Upper lobe of left lung (tissue), 6 donors: ENCODE results near the gene CMSS1. TPM values are rescaled to one million over a fixed set of nuclear protein-coding genes. Genes with fewer than 3 reads are reported as not detected.

ENCODE experiments used
- ATAC-seq, 2 donors: fragments of 200-7000 bp; cut with Tn5 transposase; one replicate each; pipeline ENCODE4 v1.9.1; 2022; ENCODE audit warnings: mild to moderate bottlenecking in 2 of 2, moderate library complexity in 2 of 2; ENCODE audit not compliant: low FRiP score in 2 of 2
- DNase-seq, 2 donors: peaks; one replicate each; pipeline ENCODE4 v3.0.0-alpha.2; 2019 to 2020
- H3K27ac ChIP-seq, 4 donors: fragments of 200-600 bp; sonication (generic); one replicate each; pipeline ENCODE4 v1.5.1; 2016 to 2019
- H3K27me3 ChIP-seq, 4 donors: fragments of 200-600 bp; sonication (generic); one replicate each; pipeline ENCODE4 v1.5.1; 2017 to 2019
- H3K36me3 ChIP-seq, 4 donors: fragments of 200-600 bp; sonication (generic); one replicate each; pipeline ENCODE4 v1.5.1; 2016 to 2019
- H3K4me1 ChIP-seq, 4 donors: fragments of 200-600 bp; sonication (generic); one replicate each; pipeline ENCODE4 v1.5.1; 2018 to 2019
- H3K4me3 ChIP-seq, 4 donors: fragments of 200-600 bp; sonication (generic); one replicate each; pipeline ENCODE4 v1.5.1; 2017 to 2019; ENCODE audit warnings: mild to moderate bottlenecking in 2 of 4, moderate library complexity in 1 of 4
- H3K9me3 ChIP-seq, 4 donors: fragments of 200-600 bp; sonication (generic); one replicate each; pipeline ENCODE4 v1.5.1; 2018 to 2019
- EP300 ChIP-seq, 4 donors: sonication (generic); formaldehyde crosslinking; IDR thresholded peaks; one replicate each; pipeline ENCODE4 v1.5.1; 2017; ENCODE audit warnings: antibody characterized with exemption in 4 of 4, control low read depth in 2 of 4
- POLR2A ChIP-seq, 4 donors: fragments of 450-650 bp; IDR thresholded peaks; one replicate each; pipeline ENCODE4 v1.5.1; 2016 to 2017; ENCODE audit warnings: antibody characterized with exemption in 4 of 4, mild to moderate bottlenecking in 2 of 4
- POLR2AphosphoS5 ChIP-seq, 2 donors: sonication (generic); formaldehyde crosslinking; IDR thresholded peaks; one replicate each; pipeline ENCODE4 v1.5.1; 2017; ENCODE audit warnings: antibody characterized with exemption in 2 of 2
- WGBS, 2 donors: methylation state at CpG; one replicate each; pipeline ENCODE4 v1.1.5; 2017 to 2018; 5-methylcytosine and 5-hydroxymethylcytosine counted together
- total RNA-seq, 6 donors: library from RNA; depleted of rRNA in 4 of 6; stranded (reverse); fragments of >200 nt in 4 of 6; gene quantifications; one replicate each; pipeline versions ENCODE4 v1.1.0 to v1.2.1, GENCODE V29; 2016 to 2021
- TF ChIP-seq, protein P1 (sequence below), 6 experiments: fragments of 450-650 bp in 4 of 6; fragments of 200-600 bp in 2 of 6; sonication (generic) in 2 of 6; IDR thresholded peaks; one replicate each; pipeline ENCODE4 v1.5.1; 2016 to 2019; ENCODE audit warnings: antibody characterized with exemption in 6 of 6
- donor health status: DM: no; HTN: no; CAD: no; lungs with moderate emphysema.
- donor health status: DM: no; HTN: yes; CAD: no; lungs with severe emphysema.

The CMSS1 gene
- total RNA-seq, 6 donors from 2014 or later: 4.0 to 21.1 (median 12.0) TPM

DNA sequence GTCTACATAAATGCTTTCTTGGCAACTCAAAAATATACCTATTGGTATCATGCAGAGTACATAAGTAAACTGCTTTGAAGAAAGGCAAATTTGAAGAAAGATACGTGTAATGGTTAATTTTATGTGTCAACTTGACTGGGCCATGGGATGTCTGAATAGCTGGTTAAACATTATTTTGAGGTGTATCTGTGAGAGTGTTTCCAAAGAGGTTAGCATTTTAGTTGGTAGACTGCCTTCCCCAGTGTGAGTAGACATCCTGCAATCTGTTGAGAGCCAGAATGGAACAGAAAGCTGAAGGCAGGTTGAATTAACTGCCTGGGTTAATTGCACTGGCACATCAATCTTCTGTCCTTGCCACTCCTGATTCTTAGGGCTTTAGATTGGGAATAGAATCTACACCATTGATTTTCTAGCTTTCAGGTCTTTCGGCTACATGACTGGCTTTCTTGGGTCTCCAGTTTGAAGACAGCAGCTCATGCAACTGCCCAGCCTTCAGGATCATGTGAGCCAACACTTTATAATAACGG is 98.3 kb downstream of the CMSS1 start:
- no peak for TF ChIP-seq EP300 (IDR thresholded peaks at IDR 0.05)
- no peak for TF ChIP-seq POLR2A (IDR thresholded peaks at IDR 0.05)
- TF ChIP-seq, protein P1, sequence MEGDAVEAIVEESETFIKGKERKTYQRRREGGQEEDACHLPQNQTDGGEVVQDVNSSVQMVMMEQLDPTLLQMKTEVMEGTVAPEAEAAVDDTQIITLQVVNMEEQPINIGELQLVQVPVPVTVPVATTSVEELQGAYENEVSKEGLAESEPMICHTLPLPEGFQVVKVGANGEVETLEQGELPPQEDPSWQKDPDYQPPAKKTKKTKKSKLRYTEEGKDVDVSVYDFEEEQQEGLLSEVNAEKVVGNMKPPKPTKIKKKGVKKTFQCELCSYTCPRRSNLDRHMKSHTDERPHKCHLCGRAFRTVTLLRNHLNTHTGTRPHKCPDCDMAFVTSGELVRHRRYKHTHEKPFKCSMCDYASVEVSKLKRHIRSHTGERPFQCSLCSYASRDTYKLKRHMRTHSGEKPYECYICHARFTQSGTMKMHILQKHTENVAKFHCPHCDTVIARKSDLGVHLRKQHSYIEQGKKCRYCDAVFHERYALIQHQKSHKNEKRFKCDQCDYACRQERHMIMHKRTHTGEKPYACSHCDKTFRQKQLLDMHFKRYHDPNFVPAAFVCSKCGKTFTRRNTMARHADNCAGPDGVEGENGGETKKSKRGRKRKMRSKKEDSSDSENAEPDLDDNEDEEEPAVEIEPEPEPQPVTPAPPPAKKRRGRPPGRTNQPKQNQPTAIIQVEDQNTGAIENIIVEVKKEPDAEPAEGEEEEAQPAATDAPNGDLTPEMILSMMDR (IDR thresholded peaks at IDR 0.05): no peak
- TF ChIP-seq POLR2AphosphoS5 (IDR thresholded peaks at IDR 0.05): no peak
- ATAC-seq (no peak), DNase-seq (no peak)
- peaks cover 13 to 20% (median 15%) of the 10 kb centered on the region in 4 donors for H3K4me1 ChIP-seq
- H3K4me3 ChIP-seq: no peak overlapping the region
- no peaks in the 10 kb centered on the region for H3K9me3 ChIP-seq
- H3K36me3 ChIP-seq: no peaks in the 10 kb centered on the region
- WGBS, 2 donors: 82 to 94% methylated on average over 3 of the region's 3 CpGs
- H3K27ac ChIP-seq: no peak overlapping the region
- no peaks in the 10 kb centered on the region for H3K27me3 ChIP-seq

DNA sequence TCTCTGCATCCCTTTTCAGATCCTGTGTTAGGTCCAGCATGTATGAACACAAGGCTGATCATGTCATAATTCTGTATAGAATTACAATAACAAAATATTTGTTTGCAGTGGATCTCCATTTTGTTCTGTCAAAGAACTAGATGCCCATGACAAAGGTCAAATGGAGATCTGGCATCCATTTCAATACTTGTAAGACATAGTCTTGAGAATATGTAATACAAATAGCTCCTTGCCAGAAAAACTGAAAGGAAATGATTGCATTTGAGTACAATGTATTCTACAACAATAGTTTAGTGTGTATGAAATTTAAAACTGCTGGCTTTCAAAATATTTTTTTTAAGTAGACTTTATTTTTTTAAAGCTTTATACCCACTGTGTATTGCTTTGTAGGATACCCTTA is 101.1 kb downstream of the CMSS1 start:
- Histone ChIP-seq H3K27me3 (no peaks in the 10 kb centered on the region), H3K9me3 (no peaks in the 10 kb centered on the region), H3K4me3 (no peak overlapping the region), H3K4me1 (peaks cover 19 to 26% (median 19%) of the 10 kb centered on the region in 4 donors), H3K27ac (no peak overlapping the region), H3K36me3 (no peaks in the 10 kb centered on the region)
- DNase-seq (no peak), ATAC-seq (no peak)
- TF ChIP-seq POLR2A (IDR thresholded peaks at IDR 0.05) (no peak), EP300 (IDR thresholded peaks at IDR 0.05) (no peak), POLR2AphosphoS5 (IDR thresholded peaks at IDR 0.05) (no peak)
- TF ChIP-seq, protein P1 (IDR thresholded peaks at IDR 0.05): no peak

DNA sequence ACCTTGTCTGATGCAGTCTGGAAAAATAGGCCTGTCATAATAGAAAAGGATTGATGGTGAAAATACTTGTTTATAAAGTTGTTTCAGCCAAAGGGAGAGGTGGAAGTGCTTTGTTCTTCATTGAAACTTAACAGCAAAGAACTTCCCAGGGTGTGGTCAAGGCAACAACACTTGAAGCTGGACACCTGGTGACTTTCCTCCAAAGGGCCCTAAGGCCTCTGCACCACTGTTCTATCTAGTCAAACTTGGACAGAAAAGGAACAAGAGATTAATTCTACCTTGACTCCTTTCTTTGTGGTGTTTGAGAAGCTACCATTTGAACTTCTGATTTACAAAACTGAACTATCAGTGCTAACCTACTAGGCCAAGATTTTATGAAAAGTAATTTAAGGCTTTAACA is 102.0 kb downstream of the CMSS1 start:
- Histone ChIP-seq H3K27ac (peak overlapping the region in 1 of 4 donors; percentile 76), H3K4me3 (no peak overlapping the region), H3K4me1 (peaks cover 19 to 26% (median 19%) of the 10 kb centered on the region in 4 donors), H3K27me3 (no peaks in the 10 kb centered on the region), H3K36me3 (no peaks in the 10 kb centered on the region), H3K9me3 (no peaks in the 10 kb centered on the region)
- no peak for TF ChIP-seq EP300 (IDR thresholded peaks at IDR 0.05)
- no peak for TF ChIP-seq POLR2A (IDR thresholded peaks at IDR 0.05)
- TF ChIP-seq, protein P1 (IDR thresholded peaks at IDR 0.05): no peak
- TF ChIP-seq POLR2AphosphoS5 (IDR thresholded peaks at IDR 0.05): no peak
- no peak for DNase-seq
- ATAC-seq: no peak

DNA sequence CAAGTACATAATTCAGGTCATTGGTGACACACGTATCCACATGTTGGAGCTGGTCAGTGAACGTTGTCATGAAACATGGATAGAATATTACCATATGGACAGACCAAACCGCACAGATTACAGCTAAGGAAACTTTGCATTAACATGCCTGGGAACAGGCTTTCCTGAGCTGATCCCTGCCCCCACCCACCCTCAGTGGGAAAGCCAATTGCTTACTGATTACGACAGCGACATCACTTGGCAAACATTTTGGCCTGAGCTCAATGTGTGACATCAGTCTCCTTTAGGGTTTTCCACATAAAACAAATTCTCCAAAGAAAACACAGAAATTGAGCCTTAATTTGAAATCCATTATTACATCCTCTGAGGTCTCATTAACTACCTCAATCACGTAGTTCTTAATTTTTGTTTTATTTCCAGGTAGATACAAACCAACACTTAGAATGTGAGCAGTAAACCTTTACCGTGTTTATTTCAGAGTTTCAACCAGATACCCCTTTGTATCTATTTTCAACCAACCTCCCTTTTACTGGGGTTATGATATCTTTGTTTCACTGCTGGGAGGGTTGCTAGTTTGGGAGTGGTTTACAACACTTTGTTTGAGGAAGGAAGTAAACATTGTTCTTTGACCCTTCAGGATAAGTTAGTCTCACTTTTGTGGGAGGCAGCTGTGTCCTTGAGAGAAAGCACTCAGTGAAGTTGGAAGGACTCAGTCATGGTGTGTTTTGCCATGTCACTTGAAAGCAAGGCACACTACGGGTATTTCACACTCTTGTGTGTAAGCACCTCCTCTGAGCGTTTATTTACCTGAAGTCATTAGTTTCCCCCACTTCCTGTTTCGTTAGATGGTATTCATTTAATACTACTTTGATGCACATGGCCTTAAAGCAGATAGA is 103.1 kb downstream of the CMSS1 start:
- Histone ChIP-seq H3K4me3 (no peak overlapping the region), H3K36me3 (no peaks in the 10 kb centered on the region), H3K27ac (peak overlapping the region; percentile 38 to 76 (median 65)), H3K9me3 (no peaks in the 10 kb centered on the region), H3K4me1 (peaks cover 20 to 32% (median 23%) of the 10 kb centered on the region in 4 donors), H3K27me3 (no peaks in the 10 kb centered on the region)
- DNase-seq (peak in 1 of 2 donors; percentile 71), ATAC-seq (peak; percentile 77 to 79)
- peak in 1 of 2 donors; percentile 51 for TF ChIP-seq POLR2AphosphoS5 (IDR thresholded peaks at IDR 0.05)
- no peak for TF ChIP-seq POLR2A (IDR thresholded peaks at IDR 0.05)
- 37 to 42% methylated on average over 10 of the region's 10 CpGs for WGBS, 2 donors

DNA sequence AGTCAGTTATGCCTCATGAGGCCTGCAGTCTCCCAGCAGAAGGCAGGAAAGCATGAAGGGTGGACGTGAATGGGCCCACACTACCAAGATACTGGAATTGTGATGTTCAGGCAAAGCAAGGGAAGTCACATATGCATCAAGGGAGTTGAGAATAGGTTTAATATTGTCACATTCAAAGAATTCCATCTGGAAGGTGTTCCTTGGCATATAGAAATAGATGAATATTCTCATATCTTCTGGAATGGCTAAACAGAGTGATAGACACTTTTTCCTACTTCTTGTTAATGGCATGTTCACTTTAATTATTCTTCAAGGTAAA is 103.7 kb downstream of the CMSS1 start:
- peak overlapping the region; percentile 26 to 76 (median 65) for H3K27ac ChIP-seq
- no peak overlapping the region for H3K4me3 ChIP-seq
- TF ChIP-seq EP300 (IDR thresholded peaks at IDR 0.05): no peak
- H3K4me1 ChIP-seq: peaks cover 20 to 38% (median 26%) of the 10 kb centered on the region in 4 donors
- no peaks in the 10 kb centered on the region for H3K36me3 ChIP-seq
- 67 to 78% methylated on average over 1 of the region's 1 CpG for WGBS, 2 donors
- ATAC-seq: no peak
- no peaks in the 10 kb centered on the region for H3K9me3 ChIP-seq
- no peaks in the 10 kb centered on the region for H3K27me3 ChIP-seq
- DNase-seq: no peak
